ENCODE results near the gene NELFA. TPM values are rescaled to one million over a fixed set of nuclear protein-coding genes. Genes with fewer than 3 reads are reported as not detected.
"Not testable (repeated sequence)": the region's sequence is repeated elsewhere in the genome, so short reads cannot be mapped to it uniquely, and the experiment has no call there.

The NELFA gene
- total and polyA plus RNA-seq, 2 experiments from 2014 or later: 54.4 to 71.4 TPM

GRCh38 chr4:1998296-1998695 lies 10.5 kb downstream of the NELFA start:
- no peak for TF ChIP-seq CTCF (IDR thresholded peaks at IDR 0.05; ENCODE audit: low read depth, low read length)
- Histone ChIP-seq H3K9me3 (ENCODE audit: low read depth) (no peaks in the 10 kb centered on the region), H3K4me1 (ENCODE audit: low read depth) (no peaks in the 10 kb centered on the region), H3K27ac (no peak overlapping the region), H3K36me3 (peaks cover 2% of the 10 kb centered on the region), H3K4me3 (no peak overlapping the region), H3K27me3 (no peaks in the 10 kb centered on the region)
- DNase-seq (ENCODE audit: low read depth in 1 of 2, low spot score in 1 of 2): no peak

GRCh38 chr4:1997712-1998111 lies 11.1 kb downstream of the NELFA start:
- no peak for TF ChIP-seq CTCF (IDR thresholded peaks at IDR 0.05; ENCODE audit: low read depth, low read length)
- no peak overlapping the region for H3K27ac ChIP-seq
- H3K36me3 ChIP-seq: no peaks in the 10 kb centered on the region

GRCh38 chr4:1996866-1997611 lies 11.7 kb downstream of the NELFA start:
- Histone ChIP-seq H3K4me3 (no peak overlapping the region), H3K27ac (no peak overlapping the region), H3K27me3 (no peaks in the 10 kb centered on the region), H3K9me3 (ENCODE audit: low read depth) (no peaks in the 10 kb centered on the region), H3K4me1 (ENCODE audit: low read depth) (no peaks in the 10 kb centered on the region), H3K36me3 (no peaks in the 10 kb centered on the region)
- no peak for TF ChIP-seq CTCF (IDR thresholded peaks at IDR 0.05; ENCODE audit: low read depth, low read length)
- DNase-seq (ENCODE audit: low read depth in 1 of 2, low spot score in 1 of 2): no peak

More at GRCh38 chr4:1997712-1998111, 11.1 kb downstream of the NELFA start:
- no peak overlapping the region for H3K4me3 ChIP-seq
- no peak for DNase-seq (ENCODE audit: low read depth in 1 of 2, low spot score in 1 of 2)
- no peaks in the 10 kb centered on the region for H3K4me1 ChIP-seq (ENCODE audit: low read depth)
- no peaks in the 10 kb centered on the region for H3K9me3 ChIP-seq (ENCODE audit: low read depth)
- no peaks in the 10 kb centered on the region for H3K27me3 ChIP-seq

- no peak for DNase-seq (ENCODE audit: low read depth in 1 of 2, low spot score in 1 of 2)
- no peaks in the 10 kb centered on the region for H3K4me1 ChIP-seq (ENCODE audit: low read depth)
- H3K27ac ChIP-seq: no peak overlapping the region
Observed at GRCh38 chr4:1994938-1995337, 13.8 kb downstream of the NELFA start.

GRCh38 chr4:1993718-1994516 lies 14.9 kb downstream of the NELFA start:
- not testable (repeated sequence) for H3K27me3 ChIP-seq; DNase-seq (ENCODE audit: low read depth in 1 of 2, low spot score in 1 of 2); H3K4me1 ChIP-seq (ENCODE audit: low read depth); H3K9me3 ChIP-seq (ENCODE audit: low read depth); H3K4me3 ChIP-seq; H3K36me3 ChIP-seq; H3K27ac ChIP-seq

More at GRCh38 chr4:1994938-1995337, 13.8 kb downstream of the NELFA start:
- TF ChIP-seq CTCF (IDR thresholded peaks at IDR 0.05; ENCODE audit: low read depth, low read length): no peak
- H3K9me3 ChIP-seq (ENCODE audit: low read depth): no peaks in the 10 kb centered on the region
- no peaks in the 10 kb centered on the region for H3K36me3 ChIP-seq
- H3K27me3 ChIP-seq: no peaks in the 10 kb centered on the region
- H3K4me3 ChIP-seq: no peak overlapping the region

GRCh38 chr4:1993169-1993516 lies 15.6 kb downstream of the NELFA start:
- Histone ChIP-seq H3K36me3 (no peaks in the 10 kb centered on the region), H3K4me1 (ENCODE audit: low read depth) (no peaks in the 10 kb centered on the region), H3K4me3 (no peak overlapping the region), H3K27ac (no peak overlapping the region), H3K9me3 (ENCODE audit: low read depth) (no peaks in the 10 kb centered on the region), H3K27me3 (no peaks in the 10 kb centered on the region)
- no peak for DNase-seq (ENCODE audit: low read depth in 1 of 2, low spot score in 1 of 2)
- TF ChIP-seq CTCF (IDR thresholded peaks at IDR 0.05; ENCODE audit: low read depth, low read length): no peak
